CD4-positive, alpha-beta T cell treated with Interleukin-17A for 4 hours (primary cell): Measurements from ENCODE around the gene AJAP1.

Experiments used
- DNase-seq: peaks from one replicate; pipeline ENCODE4 v3.0.0-alpha.2; 2020; ENCODE audit warnings: mixed read lengths

The AJAP1 gene

GRCh38 chr1:4631321-4631720, 23.1 kb upstream of the AJAP1 start:
- no peak for DNase-seq

GRCh38 chr1:4633346-4633745, 21.1 kb upstream of the AJAP1 start:
- no peak for DNase-seq

GRCh38 chr1:4634156-4634792, 20.1 kb upstream of the AJAP1 start:
- no peak for DNase-seq

GRCh38 chr1:4634793-4635406, 19.5 kb upstream of the AJAP1 start:
- no peak for DNase-seq

DNA sequence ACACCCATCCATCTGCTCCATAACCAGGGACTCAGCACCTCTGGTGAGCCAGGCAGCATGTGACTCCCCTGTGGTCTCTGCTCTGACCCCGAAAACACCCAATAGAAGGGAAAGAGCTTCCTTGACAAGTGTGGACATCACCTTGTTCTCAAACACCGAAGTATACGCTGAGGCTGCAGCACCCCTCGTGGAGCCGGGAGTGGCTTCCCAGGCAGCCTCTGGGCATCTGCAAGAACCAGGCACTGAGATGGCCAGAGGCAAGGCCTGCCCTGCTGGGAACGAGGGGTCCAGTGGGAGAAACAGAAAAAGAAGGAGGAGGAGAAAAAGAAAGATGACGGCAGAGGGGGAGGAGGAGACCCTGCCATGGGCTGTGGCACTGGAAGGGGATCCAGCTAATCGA, 18.2 kb upstream of the AJAP1 start:
- no peak for DNase-seq

DNA sequence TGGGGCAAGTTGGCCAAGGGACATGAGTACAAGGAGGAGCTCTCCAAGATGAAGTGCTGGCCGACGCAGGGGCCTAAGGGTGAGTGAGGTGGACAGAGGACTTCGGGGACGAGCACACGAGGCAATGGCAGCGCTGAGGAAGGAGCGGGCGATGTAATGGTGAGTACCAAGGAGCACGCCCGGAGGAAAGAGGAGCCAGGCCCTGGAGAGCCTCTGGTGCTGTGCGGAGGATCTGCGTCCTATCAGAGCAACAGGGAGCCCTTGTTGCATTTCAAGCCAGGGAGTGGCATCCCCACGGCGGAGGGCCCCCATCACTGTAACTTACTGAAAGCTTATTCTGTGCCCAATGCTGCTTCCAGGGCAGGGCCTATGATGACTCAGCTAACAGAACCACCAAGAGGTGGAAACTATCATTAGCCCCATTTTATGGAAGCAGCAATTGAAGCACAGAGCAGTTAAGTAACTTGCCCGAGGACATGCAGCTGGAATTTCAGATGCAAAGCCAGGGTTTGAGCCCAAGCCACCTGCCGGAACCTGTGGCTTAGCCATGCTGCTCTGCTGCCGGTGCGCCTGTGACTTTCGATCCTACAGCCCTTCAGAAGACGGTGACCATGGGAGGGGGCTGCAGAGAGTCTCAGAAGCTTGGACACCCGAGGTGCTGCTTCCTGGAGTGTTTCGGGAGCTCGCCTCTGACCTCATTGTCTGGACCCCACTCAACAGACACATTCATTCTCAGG, 17.6 kb upstream of the AJAP1 start:
- DNase-seq, result no peak

GRCh38 chr1:4637616-4638344, 16.6 kb upstream of the AJAP1 start:
- no peak for DNase-seq

- DNase-seq, result no peak
Measured at GRCh38 chr1:4638345-4638729, 16.1 kb upstream of the AJAP1 start.

- DNase-seq, result no peak
Measured at GRCh38 chr1:4640931-4641330, 13.5 kb upstream of the AJAP1 start.

GRCh38 chr1:4647391-4647790, 7.0 kb upstream of the AJAP1 start:
- DNase-seq, result no peak

DNA sequence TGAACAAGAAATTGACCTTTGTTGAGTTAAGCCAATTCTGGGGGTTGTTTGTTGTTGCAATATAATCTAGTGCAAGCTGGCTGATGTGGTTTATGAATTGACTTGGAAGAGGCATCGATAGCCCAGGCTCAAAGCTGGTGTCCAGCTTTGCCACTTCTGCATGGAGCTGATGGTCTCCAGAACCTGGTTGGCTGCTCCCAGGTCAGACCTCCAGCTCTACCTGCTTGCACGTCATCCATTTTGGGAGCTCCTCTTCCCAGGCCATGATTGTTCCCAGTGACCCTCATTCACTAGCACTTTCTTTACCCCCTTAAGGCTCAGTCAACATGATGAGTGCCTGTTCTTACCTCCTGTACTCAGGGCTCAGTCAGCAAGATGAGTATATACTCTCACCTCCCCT, 5.8 kb upstream of the AJAP1 start:
- DNase-seq, result no peak

GRCh38 chr1:4650481-4650880, 3.9 kb upstream of the AJAP1 start:
- no peak for DNase-seq

DNA sequence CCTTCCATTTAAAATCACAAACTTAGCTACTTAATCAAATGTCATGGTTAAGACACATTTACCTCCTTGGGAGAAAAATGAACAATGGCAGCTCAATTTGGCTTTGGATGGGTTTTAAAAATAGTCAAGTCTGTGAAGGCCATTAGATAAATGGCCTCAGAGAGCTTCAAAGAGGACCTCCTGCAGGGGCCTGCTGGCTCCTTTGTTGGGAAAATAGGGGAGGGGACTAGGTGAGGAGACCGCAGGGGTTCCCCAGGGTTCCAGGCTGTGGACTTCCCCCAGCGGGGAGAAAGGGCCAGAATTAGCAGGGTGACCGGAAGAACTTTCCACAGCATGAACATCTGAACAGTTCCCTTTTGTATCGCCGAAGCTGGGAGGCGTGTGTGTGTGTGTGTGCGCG, 3.4 kb upstream of the AJAP1 start:
- no peak for DNase-seq

DNA sequence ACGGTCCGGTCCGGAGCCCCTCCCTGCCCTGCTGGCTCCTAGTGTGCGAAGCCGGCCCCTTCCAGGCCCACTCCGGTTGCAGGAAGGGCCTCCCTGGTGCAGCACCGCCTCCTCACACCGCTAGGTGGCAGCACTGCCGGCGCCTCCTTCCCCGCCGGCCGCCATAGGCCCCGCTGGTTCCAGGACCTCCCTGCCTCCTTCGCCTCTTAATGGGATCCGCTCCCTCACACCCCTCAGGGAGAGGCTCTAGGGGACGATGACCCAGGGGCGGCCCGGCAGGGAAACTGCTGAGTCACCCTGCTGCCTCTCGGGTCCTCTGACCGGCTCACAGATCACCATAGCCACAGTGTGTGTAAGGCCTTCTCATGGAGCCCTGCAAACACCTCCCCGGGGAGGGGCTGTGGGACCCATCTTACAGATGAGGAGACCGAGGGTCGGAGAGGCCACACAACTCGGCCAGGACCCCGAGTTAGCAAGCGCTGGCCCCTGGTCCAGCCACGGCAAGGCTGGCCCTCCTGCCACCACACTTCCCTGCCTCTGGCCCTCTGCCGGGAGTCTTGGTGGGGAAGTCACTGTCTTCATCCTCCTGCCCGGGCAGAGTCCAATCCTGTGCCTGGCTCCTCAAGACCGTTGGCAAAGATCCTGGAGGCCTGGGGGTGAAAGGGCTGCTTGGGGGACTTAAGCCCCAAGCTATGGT, 1.6 kb upstream of the AJAP1 start:
- DNase-seq, result peak; percentile 51

GRCh38 chr1:4653328-4653660, 1.1 kb upstream of the AJAP1 start:
- DNase-seq, result no peak

GRCh38 chr1:4654764-4655673, 610 bp downstream of the AJAP1 start:
- no peak for DNase-seq

GRCh38 chr1:4655674-4656532, 1.5 kb downstream of the AJAP1 start:
- no peak for DNase-seq

DNA sequence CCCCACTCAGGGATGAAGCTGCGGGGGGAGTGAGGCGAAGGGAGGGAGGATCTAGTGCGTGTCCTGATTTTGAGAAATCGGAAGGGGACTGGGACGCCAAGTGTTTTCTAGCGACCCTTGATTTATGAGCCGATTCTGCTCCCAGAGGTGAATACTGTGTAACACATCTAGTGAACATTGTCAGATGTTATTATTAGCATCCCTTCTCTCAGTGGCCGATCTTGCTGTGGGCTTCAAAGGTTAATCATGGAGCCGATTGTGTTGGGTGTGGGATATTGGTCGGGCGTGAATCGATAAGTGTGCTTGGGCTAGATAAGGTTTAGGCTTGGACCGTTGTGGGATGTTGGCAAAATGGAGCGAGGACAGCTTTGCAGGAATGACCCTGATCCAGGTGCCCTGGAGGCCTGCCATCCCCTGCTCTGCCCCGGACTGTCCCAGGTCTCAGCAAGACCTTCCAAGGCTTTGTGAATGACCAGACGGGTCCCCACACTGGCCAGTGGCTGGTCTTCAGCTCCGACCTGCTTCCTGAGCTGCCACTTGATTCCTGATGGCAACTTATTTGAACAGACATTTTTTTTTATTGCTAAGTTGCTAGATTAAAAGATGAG, 2.2 kb downstream of the AJAP1 start:
- no peak for DNase-seq

GRCh38 chr1:4657244-4657789, 2.9 kb downstream of the AJAP1 start:
- DNase-seq, result no peak

DNA sequence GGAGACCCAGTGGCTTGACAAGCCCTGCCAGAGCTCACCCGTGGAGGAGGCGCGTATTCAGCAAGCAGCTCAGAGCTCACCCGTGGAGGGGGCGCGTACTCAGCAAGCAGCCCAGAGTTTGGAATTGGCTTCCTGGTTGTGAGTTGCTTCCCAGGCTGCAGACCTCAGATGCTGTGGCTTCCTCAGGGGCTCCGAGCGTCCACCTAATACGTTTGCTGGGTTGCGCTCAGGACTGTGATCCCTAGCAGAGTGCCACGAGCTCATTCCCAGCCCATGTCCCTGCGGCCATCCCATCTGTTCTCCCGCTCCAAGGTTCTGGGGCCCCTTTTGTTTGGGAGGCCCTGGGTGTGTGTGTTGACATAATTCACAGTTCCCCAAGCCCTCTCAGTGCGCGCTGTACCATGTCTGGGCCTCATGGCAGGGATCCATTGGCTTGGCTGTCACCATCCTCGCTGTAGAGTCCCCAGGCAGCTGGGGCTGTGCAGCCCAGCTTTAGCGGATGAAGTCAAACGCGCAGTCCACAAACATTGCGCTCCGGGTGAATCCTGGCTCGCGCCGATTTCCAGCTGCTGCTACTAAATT, 3.6 kb downstream of the AJAP1 start:
- no peak for DNase-seq
